Colonic mucosa (tissue), 4 donors: ENCODE data around the gene TMCC1. TPM values are rescaled to one million over a fixed set of nuclear protein-coding genes. Genes with fewer than 3 reads are reported as not detected.

Experiments used
- DNase-seq: peaks from one replicate; pipeline ENCODE4 v3.0.0-alpha.2; 2020
- H3K27ac ChIP-seq: fragments of 200-600 bp; one replicate; pipeline ENCODE4 v1.8.0; 2021
- H3K27me3 ChIP-seq: fragments of 200-600 bp; one replicate; pipeline ENCODE4 v1.8.0; 2021
- H3K36me3 ChIP-seq: fragments of 200-600 bp; one replicate; pipeline ENCODE4 v1.8.0; 2021
- H3K4me1 ChIP-seq: fragments of 200-600 bp; one replicate; pipeline ENCODE4 v1.8.0; 2021; ENCODE audit warnings: mild to moderate bottlenecking
- H3K4me3 ChIP-seq: fragments of 200-600 bp; one replicate; pipeline ENCODE4 v1.8.0; 2021
- H3K9ac ChIP-seq, 2 donors: one replicate each; pipeline ENCODE4 v1.7.0; 2013; ENCODE audit warnings: control low read depth in 2 of 2, low read depth in 2 of 2, low read length in 2 of 2
- H3K9me3 ChIP-seq: fragments of 200-600 bp; one replicate; pipeline ENCODE4 v1.8.0; 2021
- CTCF ChIP-seq: fragments of 200-600 bp; IDR thresholded peaks from one replicate; pipeline ENCODE4 v1.8.0; 2022; ENCODE audit warnings: antibody characterized with exemption, mild to moderate bottlenecking
- intact Hi-C: fragments of 100-400 bp; cut with DNase I; formaldehyde crosslinking; loops from one replicate; pipeline ENCODE4 v1.14.1; 2022
- total RNA-seq, 2 donors: library from RNA; stranded (reverse); fragmentation: NEBNext Ultra II Directional in 1 of 2; extraction: Animal tissue kit (Norgen Biotek cat#: 25700) in 1 of 2; gene quantifications; one replicate each; pipeline ENCODE4 v1.2.1, GENCODE V29; 2021
- donor health status: healthy.
- donor health status: DM: no; HTN: no; CAD: no.
- donor health status: DM: no; HTN: no; CAD: no.

TMCC1 gene
- total RNA-seq, 2 donors from 2014 or later = 23.2 to 32.8 TPM

GRCh38 chr3:129688271-129688895 lies 205.1 kb downstream of the TMCC1 start:
- H3K4me1 ChIP-seq = no peaks in the 10 kb centered on the region
- no peak overlapping the region for H3K27ac ChIP-seq
- H3K9me3 ChIP-seq = no peaks in the 10 kb centered on the region
- intact Hi-C loops = no loop called here
- no peaks in the 10 kb centered on the region for H3K36me3 ChIP-seq
- H3K27me3 ChIP-seq = no peaks in the 10 kb centered on the region
- peak; percentile 28 for DNase-seq
- no peak overlapping the region for H3K4me3 ChIP-seq
- no peak overlapping the region for H3K9ac ChIP-seq
- no peak for TF ChIP-seq CTCF

DNA sequence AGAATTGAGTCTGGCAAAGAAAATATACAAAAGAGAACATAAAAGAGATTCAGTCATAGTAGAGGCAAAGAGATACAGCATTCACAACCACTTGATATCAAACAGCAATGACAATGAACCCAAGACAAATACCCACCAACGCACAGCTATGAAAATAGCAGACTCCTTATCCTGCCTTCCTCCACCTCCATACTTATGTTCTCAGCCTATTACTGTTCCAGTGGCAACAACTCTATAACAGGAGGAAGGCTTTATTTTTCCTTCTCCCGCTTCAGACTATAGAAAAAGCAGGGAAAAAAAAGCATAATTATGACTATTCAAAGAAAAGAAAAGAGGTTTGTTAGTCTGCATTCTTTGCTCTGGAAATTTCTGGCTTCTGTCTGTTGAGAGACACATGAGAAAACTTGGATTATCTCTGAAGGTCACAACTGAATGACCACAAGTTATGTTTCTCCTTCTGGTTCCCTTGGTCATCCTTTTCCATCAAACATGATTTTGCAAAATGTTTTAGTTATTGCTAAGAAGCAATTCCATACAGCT lies 205.9 kb downstream of the TMCC1 start:
- no peak for TF ChIP-seq CTCF
- Histone ChIP-seq H3K9me3 (no peaks in the 10 kb centered on the region), H3K27me3 (no peaks in the 10 kb centered on the region), H3K4me1 (no peaks in the 10 kb centered on the region), H3K36me3 (no peaks in the 10 kb centered on the region), H3K9ac (no peak overlapping the region), H3K4me3 (no peak overlapping the region), H3K27ac (no peak overlapping the region)
- no peak for DNase-seq
- intact Hi-C loops = no loop called here

DNA sequence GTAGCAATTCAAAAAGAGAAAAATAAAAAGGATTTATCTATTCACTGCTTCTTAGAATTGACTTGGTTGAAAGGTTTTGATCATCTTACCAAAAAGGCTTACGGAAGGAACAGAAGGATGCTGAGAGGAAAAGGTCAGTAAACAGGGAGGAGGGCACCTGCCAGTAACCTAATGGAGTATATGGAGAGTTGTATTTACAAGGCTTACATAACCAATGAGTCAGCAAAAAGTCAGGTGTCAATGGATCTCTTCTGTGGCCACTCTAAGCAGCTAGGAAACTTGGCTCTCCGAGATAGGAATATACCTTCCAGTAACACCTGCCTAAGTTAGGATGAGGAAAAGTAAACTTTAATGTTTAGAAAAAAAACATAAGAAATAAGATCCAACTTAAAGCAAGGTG lies 206.6 kb downstream of the TMCC1 start:
- no peaks in the 10 kb centered on the region for H3K4me1 ChIP-seq
- H3K9ac ChIP-seq = no peak overlapping the region
- TF ChIP-seq CTCF = no peak
- H3K36me3 ChIP-seq = no peaks in the 10 kb centered on the region
- intact Hi-C loops = no loop called here
- no peak overlapping the region for H3K4me3 ChIP-seq
- H3K27me3 ChIP-seq = no peaks in the 10 kb centered on the region
- H3K27ac ChIP-seq = no peak overlapping the region
- no peaks in the 10 kb centered on the region for H3K9me3 ChIP-seq
- no peak for DNase-seq

DNA sequence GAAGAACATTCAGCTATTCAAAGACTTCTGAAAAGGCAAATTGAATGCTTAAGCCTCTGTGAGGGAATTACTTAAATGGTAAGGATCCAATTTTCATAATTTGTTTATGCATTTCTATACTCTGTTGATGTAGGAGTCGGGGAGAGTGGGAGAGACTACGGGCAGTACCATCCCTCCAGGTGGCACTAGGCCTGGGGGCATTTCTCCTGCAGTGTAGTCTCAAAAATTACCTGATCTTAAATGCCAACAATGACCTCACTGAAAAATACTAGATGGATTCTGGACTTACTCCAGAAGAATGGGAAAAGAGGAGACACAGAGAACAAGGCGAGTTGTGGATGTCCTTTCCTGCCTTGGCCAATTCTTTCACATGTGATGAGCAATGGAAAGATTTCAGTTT lies 209.2 kb downstream of the TMCC1 start:
- Histone ChIP-seq H3K27ac (no peak overlapping the region), H3K4me3 (no peak overlapping the region), H3K36me3 (no peaks in the 10 kb centered on the region), H3K4me1 (no peaks in the 10 kb centered on the region), H3K27me3 (no peaks in the 10 kb centered on the region), H3K9me3 (no peaks in the 10 kb centered on the region), H3K9ac (no peak overlapping the region)
- DNase-seq = no peak
- no peak for TF ChIP-seq CTCF
- intact Hi-C loops = no loop called here

GRCh38 chr3:129683201-129683600 lies 210.3 kb downstream of the TMCC1 start:
- Histone ChIP-seq H3K9me3 (no peaks in the 10 kb centered on the region), H3K36me3 (no peaks in the 10 kb centered on the region), H3K27ac (no peak overlapping the region), H3K4me1 (no peaks in the 10 kb centered on the region), H3K4me3 (no peak overlapping the region), H3K27me3 (no peaks in the 10 kb centered on the region), H3K9ac (no peak overlapping the region)
- DNase-seq = no peak
- intact Hi-C loops = no loop called here
- no peak for TF ChIP-seq CTCF
